H9 (cell line): ENCODE measurements around the gene PGM1. TPM values are rescaled to one million over a fixed set of nuclear protein-coding genes. Genes with fewer than 3 reads are reported as not detected.

ENCODE experiments used
- DNase-seq: peaks from one replicate; pipeline ENCODE4 v3.0.0-alpha.2; 2017
- H2AFZ ChIP-seq: one replicate; pipeline ENCODE4 v1.6.1; 2013; ENCODE audit warnings: mild to moderate bottlenecking, low read length, control low read depth, moderate library complexity
- H2AK5ac ChIP-seq: 2 replicates; pipeline ENCODE4 v1.6.1; 2013; ENCODE audit warnings: low read length, control low read depth, mixed read lengths; ENCODE audit not compliant: insufficient read length
- H2BK120ac ChIP-seq: one replicate; pipeline ENCODE4 v1.6.1; 2013; ENCODE audit warnings: low read depth, mild to moderate bottlenecking, low read length, control low read depth, inconsistent platforms; ENCODE audit not compliant: poor library complexity, severe bottlenecking
- H2BK12ac ChIP-seq: 2 replicates; pipeline ENCODE4 v1.6.1; 2013; ENCODE audit warnings: low read length, control low read depth, mixed read lengths, low read depth; ENCODE audit not compliant: insufficient read length
- H2BK15ac ChIP-seq: 2 replicates; pipeline ENCODE4 v1.6.1; 2013; ENCODE audit warnings: low read depth, low read length, control low read depth
- H2BK20ac ChIP-seq: one replicate; pipeline ENCODE4 v1.6.1; 2013; ENCODE audit warnings: low read depth, mild to moderate bottlenecking, low read length, control low read depth, inconsistent platforms; ENCODE audit not compliant: poor library complexity, severe bottlenecking
- H2BK5ac ChIP-seq: 2 replicates; pipeline ENCODE4 v1.6.1; 2013; ENCODE audit warnings: low read length, control low read depth, mixed read lengths; ENCODE audit not compliant: insufficient read length
- H3K14ac ChIP-seq: 2 replicates; pipeline ENCODE4 v1.6.1; 2013; ENCODE audit warnings: low read length, control low read depth; ENCODE audit not compliant: insufficient read depth
- H3K18ac ChIP-seq: 2 replicates; pipeline ENCODE4 v1.6.1; 2013; ENCODE audit warnings: low read depth, mild to moderate bottlenecking, mixed read lengths, low read length, control low read depth; ENCODE audit not compliant: insufficient read length
- H3K23ac ChIP-seq: 2 replicates; pipeline ENCODE4 v1.6.1; 2013; ENCODE audit warnings: low read length, control low read depth, mixed read lengths, low read depth; ENCODE audit not compliant: insufficient read length
- H3K23me2 ChIP-seq: 2 replicates; pipeline ENCODE4 v1.6.1; 2013; ENCODE audit warnings: low read depth, mild to moderate bottlenecking, mixed read lengths, low read length, control low read depth; ENCODE audit not compliant: insufficient read length, poor library complexity, severe bottlenecking
- H3K27ac ChIP-seq: 2 replicates; pipeline ENCODE4 v1.5.1; 2013; ENCODE audit warnings: low read length, control low read depth, mixed read lengths, low read depth; ENCODE audit not compliant: insufficient read length
- H3K27me3 ChIP-seq: 2 replicates; pipeline ENCODE4 v1.6.1; 2013; ENCODE audit warnings: low read length, control low read depth, inconsistent platforms; ENCODE audit not compliant: insufficient read depth
- H3K4ac ChIP-seq: 2 replicates; pipeline ENCODE4 v1.6.1; 2013; ENCODE audit warnings: low read depth, mild to moderate bottlenecking, control low read depth, inconsistent platforms, low read length, moderate library complexity
- H3K4me1 ChIP-seq: 2 replicates; pipeline ENCODE4 v1.6.1; 2013; ENCODE audit warnings: low read length, control low read depth, inconsistent platforms; ENCODE audit not compliant: insufficient read depth
- H3K4me2 ChIP-seq: 2 replicates; pipeline ENCODE4 v1.6.1; 2013; ENCODE audit warnings: low read length, control low read depth, mixed read lengths; ENCODE audit not compliant: insufficient read length, insufficient read depth
- H3K56ac ChIP-seq: 2 replicates; pipeline ENCODE4 v1.6.1; 2013; ENCODE audit warnings: low read depth, mild to moderate bottlenecking, mixed read lengths, low read length, control low read depth; ENCODE audit not compliant: insufficient read length
- H3K79me1 ChIP-seq: 2 replicates; pipeline ENCODE4 v1.6.1; 2013; ENCODE audit warnings: low read depth, mild to moderate bottlenecking, moderate library complexity, low read length, control low read depth, inconsistent platforms; ENCODE audit not compliant: insufficient read depth, poor library complexity, severe bottlenecking
- H3K79me2 ChIP-seq: 2 replicates; pipeline ENCODE4 v1.6.1; 2013; ENCODE audit warnings: low read length, control low read depth, inconsistent platforms; ENCODE audit not compliant: insufficient read depth
- H3K9ac ChIP-seq: 2 replicates; pipeline ENCODE4 v1.6.1; 2013; ENCODE audit warnings: low read length, control low read depth, mixed read lengths; ENCODE audit not compliant: insufficient read length; ENCODE audit errors: extremely low read depth
- H3K9me3 ChIP-seq: one replicate; pipeline ENCODE4 v1.6.1; 2013; ENCODE audit warnings: low read depth, low read length, inconsistent platforms; ENCODE audit not compliant: control insufficient read depth
- H3T11ph ChIP-seq: one replicate; pipeline ENCODE4 v1.6.1; 2013; ENCODE audit warnings: mild to moderate bottlenecking, low read length, control low read depth, inconsistent platforms
- H4K20me1 ChIP-seq: one replicate; pipeline ENCODE4 v1.6.1; 2013; ENCODE audit not compliant: control insufficient read depth, insufficient read length, insufficient read depth
- H4K5ac ChIP-seq: 2 replicates; pipeline ENCODE4 v1.6.1; 2013; ENCODE audit warnings: low read depth, mild to moderate bottlenecking, mixed read lengths, low read length, control low read depth; ENCODE audit not compliant: insufficient read length
- H4K8ac ChIP-seq: replicated peaks from 2 replicates; pipeline ENCODE4 v1.6.1; 2013; ENCODE audit warnings: low read length, control low read depth, mixed read lengths, low read depth; ENCODE audit not compliant: insufficient read length
- H4K91ac ChIP-seq: 2 replicates; pipeline ENCODE4 v1.6.1; 2013; ENCODE audit warnings: low read depth, mild to moderate bottlenecking, moderate library complexity, mixed read lengths, low read length, control low read depth; ENCODE audit not compliant: insufficient read length
- H3K27ac Mint-ChIP-seq, 3 experiments: 2 replicates in 2 of 3; 3 replicates in 1 of 3; pipeline ENCODE4 v1.8.0; 2020 to 2021; ENCODE audit warnings: mixed read lengths in 3 of 3, mild to moderate bottlenecking in 1 of 3, moderate library complexity in 1 of 3
- H3K27me3 Mint-ChIP-seq: 2 replicates; pipeline ENCODE4 v1.8.0; 2021; ENCODE audit warnings: low read depth, mild to moderate bottlenecking, moderate library complexity, mixed read lengths
- H3K36me3 Mint-ChIP-seq, 3 experiments: 2 replicates in 2 of 3; 3 replicates in 1 of 3; pipeline ENCODE4 v1.8.0; 2020 to 2021; ENCODE audit warnings: low read depth in 3 of 3, mixed read lengths in 3 of 3; ENCODE audit not compliant: insufficient read depth in 1 of 3
- H3K4me1 Mint-ChIP-seq, 2 experiments: 2 replicates each; pipeline ENCODE4 v1.8.0; 2020; ENCODE audit warnings: mixed read lengths in 2 of 2
- H3K4me3 Mint-ChIP-seq, 2 experiments: 2 replicates in 1 of 2; 3 replicates in 1 of 2; pipeline ENCODE4 v1.8.0; 2020 to 2021; ENCODE audit warnings: mild to moderate bottlenecking in 2 of 2, mixed read lengths in 2 of 2, moderate library complexity in 1 of 2
- H3K9me3 Mint-ChIP-seq, 2 experiments: 2 replicates in 1 of 2; 3 replicates in 1 of 2; pipeline ENCODE4 v1.8.0; 2020; ENCODE audit warnings: mild to moderate bottlenecking in 2 of 2, mixed read lengths in 2 of 2, moderate library complexity in 1 of 2
- CTCF ChIP-seq: fragments of 200-600 bp; sonication (generic); conservative IDR thresholded peaks from 3 replicates; pipeline ENCODE4 v1.8.0; 2021; ENCODE audit warnings: antibody characterized with exemption, mild to moderate bottlenecking
- WGBS: extraction: QIAGEN DNeasy Blood & Tissue Kit; methylation state at CpG from one replicate; pipeline ENCODE4 v1.1.7; 2013; ENCODE audit warnings: missing lambda C conversion rate, low lambda C conversion rate, mixed read lengths; ENCODE audit not compliant: insufficient read length; ENCODE audit errors: extremely low coverage; 5-methylcytosine and 5-hydroxymethylcytosine counted together
- total RNA-seq: library from RNA; stranded (reverse); gene quantifications from 2 replicates; pipeline ENCODE4 v1.2.1, GENCODE V29; 2021

Gene PGM1
- total RNA-seq, 1 experiment from 2014 or later: 56.4 TPM

- Histone ChIP-seq H2AFZ (no peak overlapping the region), H3T11ph (no peak overlapping the region), H3K23ac (no peak overlapping the region), H4K8ac (no peak overlapping the region), H2BK20ac (no peak overlapping the region), H2BK12ac (no peak overlapping the region), H3K27ac (no peak overlapping the region), H3K23me2 (no peaks in the 10 kb centered on the region), H3K9me3 (no peaks in the 10 kb centered on the region), H4K20me1 (no peaks in the 10 kb centered on the region), H2AK5ac (no peak overlapping the region), H3K56ac (no peak overlapping the region), H2BK5ac (no peak overlapping the region), H3K18ac (no peak overlapping the region), H3K79me2 (no peaks in the 10 kb centered on the region), H3K14ac (no peak overlapping the region), H2BK15ac (no peak overlapping the region), H3K27me3 (no peaks in the 10 kb centered on the region; the same call in 1 of the 2 replicates), H3K4me2 (no peak overlapping the region), H3K4ac (no peak overlapping the region), H3K9ac (no peak overlapping the region), H4K91ac (no peak overlapping the region), H3K4me1 (peaks cover 3% of the 10 kb centered on the region; the same call in 1 of the 2 replicates), H3K79me1 (no peaks in the 10 kb centered on the region), H4K5ac (no peak overlapping the region), H2BK120ac (no peak overlapping the region)
- Mint-ChIP-seq H3K27me3 (peaks cover 3% of the 10 kb centered on the region; the same call in 1 of the 2 replicates), H3K36me3 (no peaks in the 10 kb centered on the region), H3K9me3 (no peaks in the 10 kb centered on the region), H3K27ac (no peak overlapping the region; a peak in 1 of 7 replicates), H3K4me1 (peaks cover 17 to 20% of the 10 kb centered on the region in 2 experiments), H3K4me3 (no peak overlapping the region)
- TF ChIP-seq CTCF: no peak
- DNase-seq: no peak
- no CpG with 5 or more reads among the region's 8 CpGs for WGBS
Measured at GRCh38 chr1:63703701-63704107, 110.5 kb downstream of the PGM1 start.
